HG02588 (cell line): ENCODE results near the gene NPEPPS.

Source experiments
- ATAC-seq: cut with Tn5 transposase; IDR thresholded peaks from one replicate; pipeline ENCODE4 v1.9.1; 2021; ENCODE audit warnings: mild to moderate bottlenecking, moderate library complexity; ENCODE audit not compliant: unreplicated experiment

NPEPPS gene

GRCh38 chr17:47654991-47655390 lies 124.1 kb downstream of the NPEPPS start:
- no peak for ATAC-seq

- peak; percentile 56 for ATAC-seq
Measured at GRCh38 chr17:47660064-47660492, 129.2 kb downstream of the NPEPPS start.

DNA sequence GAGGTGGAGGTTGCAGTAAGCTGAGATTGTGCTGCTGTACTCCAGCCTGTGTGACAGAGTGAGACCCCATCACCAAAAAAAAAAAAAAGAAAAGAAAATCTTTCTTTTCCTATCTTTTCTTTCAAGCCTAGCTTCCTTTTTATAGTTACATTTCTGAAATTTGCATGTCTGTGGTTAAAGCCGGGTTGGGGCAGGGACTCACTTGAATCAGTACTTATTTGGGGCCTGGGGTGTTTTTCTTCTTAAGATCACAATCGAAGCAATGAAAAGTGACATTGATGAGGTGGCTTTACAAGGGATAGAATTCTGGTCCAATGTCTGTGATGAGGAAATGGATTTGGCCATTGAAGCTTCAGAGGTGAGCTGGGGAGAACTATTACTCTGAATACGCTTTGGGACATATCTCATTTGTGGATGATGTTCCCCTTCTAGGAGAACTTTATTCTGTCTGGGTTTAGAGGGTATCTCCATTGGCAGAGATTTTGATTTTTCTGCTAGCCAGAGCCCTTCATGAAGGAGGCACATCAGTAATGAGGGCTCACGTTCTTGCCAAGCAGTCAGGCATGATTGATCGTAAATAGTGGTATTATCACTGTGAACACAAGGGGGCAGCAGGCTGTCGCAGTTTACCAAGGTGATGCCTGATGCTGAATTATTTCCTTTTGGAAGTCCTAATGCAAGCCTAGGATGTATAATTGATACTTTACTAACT lies 133.2 kb downstream of the NPEPPS start:
- no peak for ATAC-seq

- ATAC-seq: no peak
Measured at GRCh38 chr17:47664624-47664941, 133.7 kb downstream of the NPEPPS start.

- ATAC-seq: no peak
Measured at GRCh38 chr17:47665655-47666054, 134.7 kb downstream of the NPEPPS start.

GRCh38 chr17:47669081-47669480 lies 138.2 kb downstream of the NPEPPS start:
- ATAC-seq: no peak

GRCh38 chr17:47670064-47670463 lies 139.2 kb downstream of the NPEPPS start:
- ATAC-seq: no peak
